ENCODE results near the gene TMEM208.

- TF ChIP-seq POLR2A (IDR thresholded peaks at IDR 0.05; ENCODE audit: low read length) (no peak), GATA1 (IDR thresholded peaks at IDR 0.05; ENCODE audit: low read depth, low read length) (no peak)
These were observed 35.4 kb upstream of the TMEM208 start for GRCh38 chr16:67191411-67191994.
